HG03565 (cell line): ENCODE data around the gene ZDHHC11B.

Experiments used
- ATAC-seq: cut with Tn5 transposase; IDR thresholded peaks from one replicate; pipeline ENCODE4 v1.9.1; 2021; ENCODE audit warnings: mild to moderate bottlenecking, moderate library complexity; ENCODE audit not compliant: unreplicated experiment

The ZDHHC11B gene

GRCh38 chr5:664343-664993 is 120.1 kb downstream of the ZDHHC11B start:
- no peak for ATAC-seq

GRCh38 chr5:663436-664342 is 120.8 kb downstream of the ZDHHC11B start:
- no peak for ATAC-seq

GRCh38 chr5:662751-663435 is 121.6 kb downstream of the ZDHHC11B start:
- no peak for ATAC-seq

- ATAC-seq = no peak
Observed at GRCh38 chr5:661891-662750, 122.4 kb downstream of the ZDHHC11B start.

- no peak for ATAC-seq
Observed at GRCh38 chr5:660491-661030, 124.0 kb downstream of the ZDHHC11B start.
